ENCODE measurements around the gene TPK1.

DNA sequence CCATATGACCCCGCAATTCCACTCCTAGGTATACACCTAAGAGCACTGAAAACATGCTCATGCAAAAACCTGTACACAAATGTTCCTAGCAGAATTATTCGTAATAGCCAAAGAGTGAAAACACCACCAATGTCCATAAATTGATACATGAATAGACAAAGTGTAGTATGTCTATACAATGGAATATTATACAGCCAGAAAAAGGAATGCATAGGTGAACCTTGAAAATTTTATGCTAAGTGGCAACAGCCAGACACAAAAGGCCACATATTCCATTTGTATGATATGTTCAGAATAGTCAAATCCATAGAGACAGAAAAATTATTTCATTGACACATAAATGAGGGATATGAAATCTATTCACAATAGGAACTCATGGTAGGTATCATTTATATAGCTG lies 351.4 kb downstream of the TPK1 start:
- TF ChIP-seq, protein P1, sequence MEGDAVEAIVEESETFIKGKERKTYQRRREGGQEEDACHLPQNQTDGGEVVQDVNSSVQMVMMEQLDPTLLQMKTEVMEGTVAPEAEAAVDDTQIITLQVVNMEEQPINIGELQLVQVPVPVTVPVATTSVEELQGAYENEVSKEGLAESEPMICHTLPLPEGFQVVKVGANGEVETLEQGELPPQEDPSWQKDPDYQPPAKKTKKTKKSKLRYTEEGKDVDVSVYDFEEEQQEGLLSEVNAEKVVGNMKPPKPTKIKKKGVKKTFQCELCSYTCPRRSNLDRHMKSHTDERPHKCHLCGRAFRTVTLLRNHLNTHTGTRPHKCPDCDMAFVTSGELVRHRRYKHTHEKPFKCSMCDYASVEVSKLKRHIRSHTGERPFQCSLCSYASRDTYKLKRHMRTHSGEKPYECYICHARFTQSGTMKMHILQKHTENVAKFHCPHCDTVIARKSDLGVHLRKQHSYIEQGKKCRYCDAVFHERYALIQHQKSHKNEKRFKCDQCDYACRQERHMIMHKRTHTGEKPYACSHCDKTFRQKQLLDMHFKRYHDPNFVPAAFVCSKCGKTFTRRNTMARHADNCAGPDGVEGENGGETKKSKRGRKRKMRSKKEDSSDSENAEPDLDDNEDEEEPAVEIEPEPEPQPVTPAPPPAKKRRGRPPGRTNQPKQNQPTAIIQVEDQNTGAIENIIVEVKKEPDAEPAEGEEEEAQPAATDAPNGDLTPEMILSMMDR (IDR thresholded peaks at IDR 0.05): no peak
- TF ChIP-seq POLR2A (IDR thresholded peaks at IDR 0.05) (no peak), POLR2AphosphoS5 (IDR thresholded peaks at IDR 0.05) (no peak)

Measured in upper lobe of left lung (tissue), 4 donors.